SK-N-SH (cell line): ENCODE data around the gene TMEM212. TPM values are rescaled to one million over a fixed set of nuclear protein-coding genes. Genes with fewer than 3 reads are reported as not detected.

ENCODE experiments used
- CTCF ChIA-PET: fragments of 300-600, 350-600 bp; formaldehyde crosslinking; extraction: SDS; loops from one replicate; lab custom pipeline; 2021; lab: Yijun Ruan, JAX
- POLR2A ChIA-PET: fragments of 350-600 bp; sonication (Branson Sonifier 250); formaldehyde crosslinking; extraction: SDS; loops from one replicate; lab custom pipeline; 2020; ENCODE audit warnings: antibody characterized with exemption, inconsistent platforms; lab: Yijun Ruan, JAX
- DNase-seq: peaks from one replicate; pipeline ENCODE4 v3.0.0; 2012
- H2AFZ ChIP-seq: fragments of 200-600 bp; sonication (generic); 2 replicates; pipeline ENCODE4 v1.8.1; 2016; ENCODE audit warnings: antibody characterized with exemption, mild to moderate bottlenecking, low read depth
- H3F3A ChIP-seq: fragments of 200-600 bp; sonication (generic); replicated peaks from 2 replicates; pipeline ENCODE3; 2016; ENCODE audit warnings: antibody characterized with exemption, mild to moderate bottlenecking; ENCODE audit not compliant: insufficient read depth
- H3K27ac ChIP-seq, 2 experiments: fragments of 200-500 bp in 1 of 2; fragments of 200-600 bp in 1 of 2; sonication (Bioruptor generic) in 1 of 2; sonication (generic), shearing (Covaris generic) in 1 of 2; 2 replicates each; pipeline versions ENCODE4 v1.5.1 to v1.6.1; 2014 to 2016; ENCODE audit warnings: low read depth in 2 of 2, inconsistent platforms in 1 of 2, low read length in 1 of 2, mild to moderate bottlenecking in 1 of 2, mixed read lengths in 1 of 2
- H3K27me3 ChIP-seq: fragments of 200-600 bp; sonication (generic), shearing (Covaris generic); 2 replicates; pipeline ENCODE4 v1.6.1; 2016; ENCODE audit warnings: mixed run types; ENCODE audit not compliant: insufficient read depth
- H3K36me3 ChIP-seq, 2 experiments: fragments of 200-500 bp in 1 of 2; fragments of 200-600 bp in 1 of 2; sonication (Bioruptor generic) in 1 of 2; sonication (generic) in 1 of 2; replicated peaks in 1 of 2; 2 replicates each; pipeline versions ENCODE3 to v1.5.1; 2014 to 2016; ENCODE audit warnings: low read length in 1 of 2, mild to moderate bottlenecking in 1 of 2; ENCODE audit not compliant: insufficient read depth in 2 of 2, control insufficient read depth in 1 of 2
- H3K4me1 ChIP-seq, 2 experiments: fragments of 200-500 bp in 1 of 2; fragments of 200-600 bp in 1 of 2; sonication (Bioruptor generic) in 1 of 2; sonication (generic), shearing (Covaris generic) in 1 of 2; 2 replicates each; pipeline versions ENCODE4 v1.5.1 to v1.6.1; 2014 to 2016; ENCODE audit warnings: low read depth in 1 of 2, low read length in 1 of 2, mixed run types in 1 of 2; ENCODE audit not compliant: insufficient read depth in 2 of 2, control insufficient read depth in 1 of 2
- H3K4me2 ChIP-seq: fragments of 200-600 bp; sonication (generic), shearing (Covaris generic); 2 replicates; pipeline ENCODE4 v1.6.1; 2017; ENCODE audit warnings: mixed run types
- H3K4me3 ChIP-seq, 2 experiments: fragments of 200-500 bp in 1 of 2; fragments of 200-600 bp in 1 of 2; sonication (Bioruptor generic) in 1 of 2; sonication (generic), shearing (Covaris generic) in 1 of 2; 2 replicates each; pipeline versions ENCODE4 v1.5.1 to v1.8.1; 2014 to 2016; ENCODE audit warnings: low read depth in 2 of 2, inconsistent platforms in 1 of 2, low read length in 1 of 2, mild to moderate bottlenecking in 1 of 2, mixed read lengths in 1 of 2, moderate library complexity in 1 of 2
- H3K79me2 ChIP-seq: fragments of 200-600 bp; sonication (generic); 2 replicates; pipeline ENCODE4 v1.8.1; 2017; ENCODE audit warnings: mild to moderate bottlenecking; ENCODE audit not compliant: insufficient read depth
- H3K9ac ChIP-seq: fragments of 200-600 bp; sonication (generic); 2 replicates; pipeline ENCODE4 v1.6.1; 2017; ENCODE audit warnings: mixed run types
- H3K9me2 ChIP-seq: fragments of 200-600 bp; sonication (generic); 2 replicates; pipeline ENCODE4 v1.6.1; 2017; ENCODE audit warnings: mixed run types
- H3K9me3 ChIP-seq: fragments of 200-600 bp; sonication (generic); 2 replicates; pipeline ENCODE4 v1.6.1; 2017; ENCODE audit warnings: mixed run types, mild to moderate bottlenecking, moderate library complexity
- H4K20me1 ChIP-seq: fragments of 200-600 bp; sonication (generic); 2 replicates; pipeline ENCODE4 v1.6.1; 2017; ENCODE audit warnings: mild to moderate bottlenecking, mixed run types; ENCODE audit not compliant: insufficient read depth
- ELF1 ChIP-seq: IDR thresholded peaks from 2 replicates; pipeline ENCODE4 v1.4.0; 2012
- EP300 ChIP-seq, 2 experiments: IDR thresholded peaks; 2 replicates each; pipeline versions ENCODE4 v1.4.0 to v1.6.1; 2012; ENCODE audit warnings: borderline replicate concordance in 1 of 2, low read depth in 1 of 2, low read length in 1 of 2
- EZH2phosphoT487 ChIP-seq: fragments of 200-600 bp; sonication (generic); IDR thresholded peaks from 2 replicates; pipeline ENCODE4 v1.6.1; 2017; ENCODE audit warnings: low read depth, mixed run types, mild to moderate bottlenecking, antibody characterized with exemption, moderate library complexity, borderline replicate concordance
- FOXJ3 ChIP-seq: sonication (generic); formaldehyde crosslinking; IDR thresholded peaks from 2 replicates; pipeline ENCODE4 v1.5.1; 2020; ENCODE audit warnings: mild to moderate bottlenecking, missing genetic modification reagents
- FOXM1 ChIP-seq: IDR thresholded peaks from 2 replicates; pipeline ENCODE4 v1.4.0; 2012; ENCODE audit warnings: low read depth, mild to moderate bottlenecking
- GATA2 ChIP-seq: sonication (generic); formaldehyde crosslinking; IDR thresholded peaks from 2 replicates; pipeline ENCODE4 v1.5.0; 2020; ENCODE audit warnings: mild to moderate bottlenecking, missing genetic modification reagents
- NFIC ChIP-seq: IDR thresholded peaks from 2 replicates; pipeline ENCODE4 v1.4.0; 2012; ENCODE audit warnings: borderline replicate concordance
- NRF1 ChIP-seq: IDR thresholded peaks from 2 replicates; pipeline ENCODE4 v1.6.1; 2012; ENCODE audit warnings: low read depth, mild to moderate bottlenecking, low read length
- RFX5 ChIP-seq: IDR thresholded peaks from 2 replicates; pipeline ENCODE4 v1.6.1; 2012; ENCODE audit warnings: mild to moderate bottlenecking, improper control_type of control experiment, low read length
- SIN3A ChIP-seq: IDR thresholded peaks from 2 replicates; pipeline ENCODE4 v1.6.1; 2012; ENCODE audit warnings: low read depth, mild to moderate bottlenecking, low read length, moderate library complexity, borderline replicate concordance
- WGBS: methylation state at CpG from one replicate; pipeline ENCODE4 v1.1.6; 2017; ENCODE audit warnings: low lambda C conversion rate; 5-methylcytosine and 5-hydroxymethylcytosine counted together
- polyA plus RNA-seq, 3 experiments: library from polyadenylated mRNA; depleted of rRNA; stranded (reverse); fragments of >200 nt; gene quantifications; 2 replicates each; pipeline ENCODE4 v1.2.3, GENCODE V29; 2012
- TF ChIP-seq, protein P1 (sequence below): IDR thresholded peaks from 2 replicates; pipeline ENCODE4 v1.4.0; 2012; ENCODE audit warnings: low read depth, borderline replicate concordance
- TF ChIP-seq, protein P2 (sequence below): IDR thresholded peaks from 2 replicates; pipeline ENCODE4 v1.4.0; 2012; ENCODE audit warnings: low read depth, borderline replicate concordance
- TF ChIP-seq, protein P3 (sequence below): IDR thresholded peaks from 2 replicates; pipeline ENCODE4 v1.6.1; 2012; ENCODE audit warnings: mild to moderate bottlenecking, low read depth, low read length, moderate library complexity
- TF ChIP-seq, protein P4 (sequence below): fragments of 150-350 bp; IDR thresholded peaks from 2 replicates; pipeline ENCODE4 v1.6.1; 2016; ENCODE audit warnings: mild to moderate bottlenecking, low read depth, low read length
- TF ChIP-seq, protein P5 (sequence below): fragments of 200-600 bp; sonication (generic); IDR thresholded peaks from 2 replicates; pipeline ENCODE4 v1.6.1; 2017; ENCODE audit warnings: antibody characterized with exemption, mild to moderate bottlenecking, moderate library complexity
- TF ChIP-seq, protein P6 (sequence below): fragments of 150-350 bp; IDR thresholded peaks from 2 replicates; pipeline ENCODE4 v1.6.1; 2017; ENCODE audit warnings: antibody characterized with exemption, low read length, low read depth, borderline replicate concordance

TMEM212 gene
- polyA plus RNA-seq, 1 of the 3 experiments (the other 2 are of a cell fraction): not detected

DNA sequence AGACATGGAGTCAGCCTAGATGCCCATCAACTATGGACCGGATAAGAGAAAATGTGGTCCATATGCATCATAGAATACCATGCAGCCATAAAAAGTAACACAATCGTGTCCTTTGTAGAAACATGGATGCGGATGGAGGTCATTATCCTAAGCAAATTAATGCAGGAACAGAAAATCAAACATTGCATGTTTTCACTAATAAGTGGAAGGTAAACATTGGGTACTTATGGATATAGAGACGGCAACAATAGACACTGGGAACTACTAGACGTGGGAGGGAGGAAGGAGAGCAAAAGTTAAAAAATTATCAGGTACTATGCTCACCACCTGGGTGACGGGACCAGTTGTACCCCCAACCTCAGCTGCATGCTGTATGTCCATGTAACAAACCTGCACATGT, 35.3 kb upstream of the TMEM212 start:
- Histone ChIP-seq H3F3A (peaks cover 31% of the 10 kb centered on the region), H4K20me1 (no peaks in the 10 kb centered on the region), H3K9ac (no peak overlapping the region), H2AFZ (no peak overlapping the region), H3K27ac (no peak overlapping the region), H3K27me3 (no peaks in the 10 kb centered on the region), H3K4me2 (no peak overlapping the region), H3K9me2 (no peaks in the 10 kb centered on the region), H3K4me1 (peaks cover 12 to 30% of the 10 kb centered on the region in 2 experiments; a peak in 3 of 4 replicates), H3K4me3 (no peak overlapping the region)
- CTCF ChIA-PET: no interaction called here
- DNase-seq: no peak
- TF ChIP-seq NRF1: no peak
- TF ChIP-seq EZH2phosphoT487: no peak
- no peak for TF ChIP-seq EP300 (IDR thresholded peaks at IDR 0.05; ENCODE audit: borderline replicate concordance in 1 of 2, low read depth in 1 of 2, low read length in 1 of 2)
- TF ChIP-seq, all 33 proteins: peak for 0
- Histone ChIP-seq H3K9me3 (no peaks in the 10 kb centered on the region), H3K36me3 (no peaks in the 10 kb centered on the region), H3K79me2 (peaks cover 23% of the 10 kb centered on the region)
- 94% methylated on average over 6 of the region's 6 CpGs for WGBS
- POLR2A ChIA-PET: no interaction called here

DNA sequence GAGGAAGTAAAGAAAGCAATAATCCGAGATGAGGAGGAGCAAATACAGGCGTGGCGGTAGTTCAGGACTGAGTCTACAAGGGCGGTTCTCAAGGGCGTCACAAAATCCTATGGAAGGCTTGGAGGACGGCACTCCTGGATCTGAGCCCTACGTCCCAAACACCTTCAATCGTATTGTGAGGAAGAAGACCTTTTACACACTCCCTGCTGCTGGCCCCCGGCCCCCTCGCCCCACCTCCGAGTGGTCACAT, 33.6 kb upstream of the TMEM212 start:
- peaks cover 11% of the 10 kb centered on the region; the same call in 1 of the 2 replicates for H3K79me2 ChIP-seq
- peaks cover 24% of the 10 kb centered on the region for H3F3A ChIP-seq
- H3K4me3 ChIP-seq: peak overlapping the region; percentile 75 to 79
- ChIA-PET CTCF (interaction anchor here (0.6 to 1.8 kb wide), 3 partner anchors 15 to 1461 kb away, joined by 3 to 10 read pairs (median 3); no protein-coding TSS in a partner anchor), POLR2A (no interaction called here)
- H2AFZ ChIP-seq: peak overlapping the region; percentile 80
- H3K27me3 ChIP-seq: no peaks in the 10 kb centered on the region
- peak overlapping the region; percentile 91 for H3K4me2 ChIP-seq
- no peak for DNase-seq
- peaks cover 12 to 27% of the 10 kb centered on the region in 2 experiments; a peak in 3 of 4 replicates for H3K4me1 ChIP-seq
- no peaks in the 10 kb centered on the region for H3K9me3 ChIP-seq
- 21% methylated on average over 11 of the region's 11 CpGs for WGBS
- peak overlapping the region; percentile 12 to 95 for H3K27ac ChIP-seq
- H4K20me1 ChIP-seq: no peaks in the 10 kb centered on the region
- no peaks in the 10 kb centered on the region for H3K9me2 ChIP-seq
- peak overlapping the region; percentile 74 for H3K9ac ChIP-seq
- H3K36me3 ChIP-seq: no peaks in the 10 kb centered on the region
- TF ChIP-seq, protein P1, sequence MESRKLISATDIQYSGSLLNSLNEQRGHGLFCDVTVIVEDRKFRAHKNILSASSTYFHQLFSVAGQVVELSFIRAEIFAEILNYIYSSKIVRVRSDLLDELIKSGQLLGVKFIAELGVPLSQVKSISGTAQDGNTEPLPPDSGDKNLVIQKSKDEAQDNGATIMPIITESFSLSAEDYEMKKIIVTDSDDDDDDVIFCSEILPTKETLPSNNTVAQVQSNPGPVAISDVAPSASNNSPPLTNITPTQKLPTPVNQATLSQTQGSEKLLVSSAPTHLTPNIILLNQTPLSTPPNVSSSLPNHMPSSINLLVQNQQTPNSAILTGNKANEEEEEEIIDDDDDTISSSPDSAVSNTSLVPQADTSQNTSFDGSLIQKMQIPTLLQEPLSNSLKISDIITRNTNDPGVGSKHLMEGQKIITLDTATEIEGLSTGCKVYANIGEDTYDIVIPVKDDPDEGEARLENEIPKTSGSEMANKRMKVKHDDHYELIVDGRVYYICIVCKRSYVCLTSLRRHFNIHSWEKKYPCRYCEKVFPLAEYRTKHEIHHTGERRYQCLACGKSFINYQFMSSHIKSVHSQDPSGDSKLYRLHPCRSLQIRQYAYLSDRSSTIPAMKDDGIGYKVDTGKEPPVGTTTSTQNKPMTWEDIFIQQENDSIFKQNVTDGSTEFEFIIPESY: no peak
- TF ChIP-seq SIN3A: no peak
- TF ChIP-seq RFX5: no peak
- TF ChIP-seq, protein P2, sequence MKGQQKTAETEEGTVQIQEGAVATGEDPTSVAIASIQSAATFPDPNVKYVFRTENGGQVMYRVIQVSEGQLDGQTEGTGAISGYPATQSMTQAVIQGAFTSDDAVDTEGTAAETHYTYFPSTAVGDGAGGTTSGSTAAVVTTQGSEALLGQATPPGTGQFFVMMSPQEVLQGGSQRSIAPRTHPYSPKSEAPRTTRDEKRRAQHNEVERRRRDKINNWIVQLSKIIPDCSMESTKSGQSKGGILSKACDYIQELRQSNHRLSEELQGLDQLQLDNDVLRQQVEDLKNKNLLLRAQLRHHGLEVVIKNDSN: no peak
- TF ChIP-seq, protein P3, sequence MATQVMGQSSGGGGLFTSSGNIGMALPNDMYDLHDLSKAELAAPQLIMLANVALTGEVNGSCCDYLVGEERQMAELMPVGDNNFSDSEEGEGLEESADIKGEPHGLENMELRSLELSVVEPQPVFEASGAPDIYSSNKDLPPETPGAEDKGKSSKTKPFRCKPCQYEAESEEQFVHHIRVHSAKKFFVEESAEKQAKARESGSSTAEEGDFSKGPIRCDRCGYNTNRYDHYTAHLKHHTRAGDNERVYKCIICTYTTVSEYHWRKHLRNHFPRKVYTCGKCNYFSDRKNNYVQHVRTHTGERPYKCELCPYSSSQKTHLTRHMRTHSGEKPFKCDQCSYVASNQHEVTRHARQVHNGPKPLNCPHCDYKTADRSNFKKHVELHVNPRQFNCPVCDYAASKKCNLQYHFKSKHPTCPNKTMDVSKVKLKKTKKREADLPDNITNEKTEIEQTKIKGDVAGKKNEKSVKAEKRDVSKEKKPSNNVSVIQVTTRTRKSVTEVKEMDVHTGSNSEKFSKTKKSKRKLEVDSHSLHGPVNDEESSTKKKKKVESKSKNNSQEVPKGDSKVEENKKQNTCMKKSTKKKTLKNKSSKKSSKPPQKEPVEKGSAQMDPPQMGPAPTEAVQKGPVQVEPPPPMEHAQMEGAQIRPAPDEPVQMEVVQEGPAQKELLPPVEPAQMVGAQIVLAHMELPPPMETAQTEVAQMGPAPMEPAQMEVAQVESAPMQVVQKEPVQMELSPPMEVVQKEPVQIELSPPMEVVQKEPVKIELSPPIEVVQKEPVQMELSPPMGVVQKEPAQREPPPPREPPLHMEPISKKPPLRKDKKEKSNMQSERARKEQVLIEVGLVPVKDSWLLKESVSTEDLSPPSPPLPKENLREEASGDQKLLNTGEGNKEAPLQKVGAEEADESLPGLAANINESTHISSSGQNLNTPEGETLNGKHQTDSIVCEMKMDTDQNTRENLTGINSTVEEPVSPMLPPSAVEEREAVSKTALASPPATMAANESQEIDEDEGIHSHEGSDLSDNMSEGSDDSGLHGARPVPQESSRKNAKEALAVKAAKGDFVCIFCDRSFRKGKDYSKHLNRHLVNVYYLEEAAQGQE: no peak
- no peak for TF ChIP-seq EP300 (IDR thresholded peaks at IDR 0.05; ENCODE audit: borderline replicate concordance in 1 of 2, low read depth in 1 of 2, low read length in 1 of 2)
- no peak for TF ChIP-seq NFIC
- no peak for TF ChIP-seq FOXM1
- TF ChIP-seq, protein P4, sequence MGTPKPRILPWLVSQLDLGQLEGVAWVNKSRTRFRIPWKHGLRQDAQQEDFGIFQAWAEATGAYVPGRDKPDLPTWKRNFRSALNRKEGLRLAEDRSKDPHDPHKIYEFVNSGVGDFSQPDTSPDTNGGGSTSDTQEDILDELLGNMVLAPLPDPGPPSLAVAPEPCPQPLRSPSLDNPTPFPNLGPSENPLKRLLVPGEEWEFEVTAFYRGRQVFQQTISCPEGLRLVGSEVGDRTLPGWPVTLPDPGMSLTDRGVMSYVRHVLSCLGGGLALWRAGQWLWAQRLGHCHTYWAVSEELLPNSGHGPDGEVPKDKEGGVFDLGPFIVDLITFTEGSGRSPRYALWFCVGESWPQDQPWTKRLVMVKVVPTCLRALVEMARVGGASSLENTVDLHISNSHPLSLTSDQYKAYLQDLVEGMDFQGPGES: no peak
- TF ChIP-seq, protein P5, sequence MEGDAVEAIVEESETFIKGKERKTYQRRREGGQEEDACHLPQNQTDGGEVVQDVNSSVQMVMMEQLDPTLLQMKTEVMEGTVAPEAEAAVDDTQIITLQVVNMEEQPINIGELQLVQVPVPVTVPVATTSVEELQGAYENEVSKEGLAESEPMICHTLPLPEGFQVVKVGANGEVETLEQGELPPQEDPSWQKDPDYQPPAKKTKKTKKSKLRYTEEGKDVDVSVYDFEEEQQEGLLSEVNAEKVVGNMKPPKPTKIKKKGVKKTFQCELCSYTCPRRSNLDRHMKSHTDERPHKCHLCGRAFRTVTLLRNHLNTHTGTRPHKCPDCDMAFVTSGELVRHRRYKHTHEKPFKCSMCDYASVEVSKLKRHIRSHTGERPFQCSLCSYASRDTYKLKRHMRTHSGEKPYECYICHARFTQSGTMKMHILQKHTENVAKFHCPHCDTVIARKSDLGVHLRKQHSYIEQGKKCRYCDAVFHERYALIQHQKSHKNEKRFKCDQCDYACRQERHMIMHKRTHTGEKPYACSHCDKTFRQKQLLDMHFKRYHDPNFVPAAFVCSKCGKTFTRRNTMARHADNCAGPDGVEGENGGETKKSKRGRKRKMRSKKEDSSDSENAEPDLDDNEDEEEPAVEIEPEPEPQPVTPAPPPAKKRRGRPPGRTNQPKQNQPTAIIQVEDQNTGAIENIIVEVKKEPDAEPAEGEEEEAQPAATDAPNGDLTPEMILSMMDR: no peak
- TF ChIP-seq FOXJ3 (CRISPR knock-in tag): no peak
- no peak for TF ChIP-seq EZH2phosphoT487
- TF ChIP-seq GATA2 (CRISPR knock-in tag): no peak
- no peak for TF ChIP-seq ELF1
- TF ChIP-seq, protein P6, sequence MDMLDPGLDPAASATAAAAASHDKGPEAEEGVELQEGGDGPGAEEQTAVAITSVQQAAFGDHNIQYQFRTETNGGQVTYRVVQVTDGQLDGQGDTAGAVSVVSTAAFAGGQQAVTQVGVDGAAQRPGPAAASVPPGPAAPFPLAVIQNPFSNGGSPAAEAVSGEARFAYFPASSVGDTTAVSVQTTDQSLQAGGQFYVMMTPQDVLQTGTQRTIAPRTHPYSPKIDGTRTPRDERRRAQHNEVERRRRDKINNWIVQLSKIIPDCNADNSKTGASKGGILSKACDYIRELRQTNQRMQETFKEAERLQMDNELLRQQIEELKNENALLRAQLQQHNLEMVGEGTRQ: no peak
